ENCODE results near the gene ARHGAP33.
A peak's percentile ranks its signal among the peaks of the same experiment; 100 is the strongest.

Gene ARHGAP33

DNA sequence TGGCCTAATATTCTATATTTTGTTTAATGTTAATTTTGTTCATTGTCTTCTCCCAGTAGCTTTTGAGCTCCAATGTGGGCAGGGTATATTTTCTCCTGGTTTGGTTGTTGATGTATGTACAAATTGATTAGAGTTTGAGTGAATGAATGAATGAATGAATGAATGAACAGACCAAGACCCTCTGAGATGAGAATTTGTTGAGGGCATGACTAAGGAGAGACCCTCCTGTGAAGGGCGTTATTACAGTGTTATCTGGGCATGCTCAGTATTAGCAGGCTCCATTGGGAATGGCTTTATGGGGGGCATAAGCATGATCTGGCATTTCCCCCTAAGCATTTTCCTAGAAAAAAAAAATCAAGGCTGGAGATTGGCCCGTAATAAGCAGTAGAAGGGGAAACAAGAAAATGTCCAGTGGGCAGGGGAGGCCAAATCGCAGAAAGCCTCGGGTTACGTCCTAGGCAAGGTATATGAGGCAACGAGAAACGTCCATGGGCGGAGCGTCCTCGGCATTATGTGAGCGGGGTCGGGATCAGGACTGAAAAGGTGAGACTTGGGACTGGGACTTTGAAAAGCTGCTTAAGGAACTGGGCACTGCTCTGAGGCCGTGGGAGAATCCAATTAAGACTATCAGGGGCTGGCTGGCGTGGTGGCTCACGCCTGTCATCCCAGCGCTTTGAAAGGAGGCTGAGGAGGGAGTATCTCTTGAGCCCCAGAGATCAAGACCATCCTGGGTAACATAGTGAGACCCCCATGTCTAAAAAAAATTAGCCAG lies 904 bp upstream of the ARHGAP33 start:
- H3K4me1 ChIP-seq (ENCODE audit: insufficient read depth, low read length) = peaks cover 17% of the 10 kb centered on the region
- H3K27ac ChIP-seq (ENCODE audit: low read depth, low read length) = no peak overlapping the region
- H3K9me3 ChIP-seq (ENCODE audit: insufficient read depth, low read depth, low read length) = no peaks in the 10 kb centered on the region
- WGBS = 58% methylated on average over 16 of the region's 16 CpGs
- H3K4me3 ChIP-seq (ENCODE audit: low read length) = peak overlapping the region; percentile 71
- peaks cover 23% of the 10 kb centered on the region for H3K27me3 ChIP-seq (ENCODE audit: insufficient read depth, low read length)
- no peaks in the 10 kb centered on the region for H3K36me3 ChIP-seq (ENCODE audit: insufficient read depth, low read length)
- no peak overlapping the region for H3K9ac ChIP-seq (ENCODE audit: low read depth, low read length)

DNA sequence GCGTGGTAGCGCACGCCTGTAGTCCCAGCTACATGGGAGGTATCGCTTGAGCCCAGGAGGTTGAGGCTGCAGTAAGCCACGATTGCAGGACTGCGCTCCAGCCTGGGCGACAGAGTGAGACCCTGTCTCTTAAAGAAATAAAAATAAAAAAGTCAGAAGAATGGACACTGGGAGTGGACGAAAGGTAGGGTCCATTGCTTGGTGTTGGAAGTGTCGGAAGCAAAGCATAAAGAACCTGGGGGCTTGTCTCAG lies 392 bp upstream of the ARHGAP33 start:
- H3K9me3 ChIP-seq (ENCODE audit: insufficient read depth, low read depth, low read length) = no peaks in the 10 kb centered on the region
- 35% methylated on average over 9 of the region's 9 CpGs for WGBS
- H3K9ac ChIP-seq (ENCODE audit: low read depth, low read length) = no peak overlapping the region
- H3K27ac ChIP-seq (ENCODE audit: low read depth, low read length) = no peak overlapping the region
- H3K36me3 ChIP-seq (ENCODE audit: insufficient read depth, low read length) = no peaks in the 10 kb centered on the region
- peaks cover 23% of the 10 kb centered on the region for H3K27me3 ChIP-seq (ENCODE audit: insufficient read depth, low read length)
- H3K4me3 ChIP-seq (ENCODE audit: low read length) = peak overlapping the region; percentile 71
- H3K4me1 ChIP-seq (ENCODE audit: insufficient read depth, low read length) = peaks cover 17% of the 10 kb centered on the region

DNA sequence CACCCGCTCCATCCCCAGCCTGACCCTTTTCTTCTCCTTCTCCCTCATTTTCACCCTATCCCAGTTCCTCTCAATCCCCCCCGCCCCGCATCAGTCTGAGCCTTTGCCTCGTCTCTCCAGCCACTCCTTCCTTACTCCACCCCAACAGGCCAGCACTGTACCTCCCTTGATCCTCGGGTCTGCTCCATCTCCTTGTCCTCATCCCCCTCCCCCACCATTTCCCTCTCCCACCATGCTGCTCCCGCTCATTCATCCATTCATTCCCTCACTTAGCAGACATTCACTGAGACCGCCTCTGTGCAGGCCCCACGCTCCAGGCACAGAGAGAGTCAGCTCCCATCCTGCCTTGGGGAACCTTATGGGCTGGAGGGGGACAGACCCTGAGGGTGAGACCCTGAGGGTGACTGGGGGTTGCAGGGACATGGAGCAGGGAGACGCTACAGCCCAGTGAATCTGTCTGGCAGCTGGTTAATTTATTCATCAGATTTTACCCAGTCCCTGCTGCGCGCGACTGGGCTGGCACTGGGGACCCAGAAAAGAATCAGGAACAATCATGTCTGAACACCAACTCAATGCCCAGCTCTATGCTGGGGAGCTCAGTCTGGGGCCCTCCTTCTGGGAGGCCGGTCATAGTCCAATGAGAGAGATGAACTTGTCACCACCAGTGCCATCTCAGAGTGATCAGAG lies 881 bp downstream of the ARHGAP33 start:
- Histone ChIP-seq H3K4me3 (ENCODE audit: low read length) (peak overlapping the region; percentile 71), H3K4me1 (ENCODE audit: insufficient read depth, low read length) (peaks cover 17% of the 10 kb centered on the region), H3K9me3 (ENCODE audit: insufficient read depth, low read depth, low read length) (no peaks in the 10 kb centered on the region), H3K27ac (ENCODE audit: low read depth, low read length) (no peak overlapping the region), H3K27me3 (ENCODE audit: insufficient read depth, low read length) (peaks cover 23% of the 10 kb centered on the region), H3K36me3 (ENCODE audit: insufficient read depth, low read length) (no peaks in the 10 kb centered on the region), H3K9ac (ENCODE audit: low read depth, low read length) (no peak overlapping the region)
- WGBS = 46% methylated on average over 13 of the region's 13 CpGs

DNA sequence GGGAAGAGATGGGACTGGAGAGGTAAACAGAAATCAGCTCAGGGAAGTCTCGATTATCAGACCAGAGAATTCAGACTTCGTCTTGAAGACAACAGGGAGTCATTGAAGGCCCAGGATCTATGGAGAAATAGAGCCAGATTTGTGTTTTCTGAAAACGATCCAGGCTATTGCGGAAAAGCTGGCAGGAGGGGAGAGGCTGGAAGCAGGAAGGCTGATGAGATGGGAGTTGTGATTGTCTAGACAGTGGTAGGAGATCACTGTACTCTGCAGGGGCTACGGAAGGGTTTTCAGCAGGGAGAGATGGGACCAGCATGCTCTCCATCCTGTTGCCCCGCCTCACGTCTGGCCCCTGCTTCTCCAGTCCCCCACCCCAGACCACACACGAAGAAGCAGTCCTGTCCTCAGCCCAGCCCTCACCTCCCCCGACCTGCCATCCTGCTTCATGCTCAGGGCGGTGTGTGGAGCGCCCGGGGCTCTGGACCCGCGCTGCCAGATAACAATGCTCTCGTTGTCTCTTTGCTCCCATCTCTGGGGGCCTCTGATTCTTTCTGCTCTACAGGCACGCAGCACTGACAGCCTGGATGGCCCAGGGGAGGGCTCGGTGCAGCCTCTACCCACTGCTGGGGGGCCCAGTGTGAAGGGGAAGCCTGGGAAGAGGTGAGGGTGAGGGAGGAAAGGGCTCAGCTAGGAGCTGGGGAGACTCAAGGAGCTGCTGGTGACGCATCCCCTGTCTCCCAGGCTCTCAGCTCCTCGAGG lies 1.9 kb downstream of the ARHGAP33 start:
- Histone ChIP-seq H3K4me1 (ENCODE audit: insufficient read depth, low read length) (peaks cover 17% of the 10 kb centered on the region), H3K9me3 (ENCODE audit: insufficient read depth, low read depth, low read length) (no peaks in the 10 kb centered on the region), H3K9ac (ENCODE audit: low read depth, low read length) (no peak overlapping the region), H3K27ac (ENCODE audit: low read depth, low read length) (no peak overlapping the region), H3K4me3 (ENCODE audit: low read length) (no peak overlapping the region), H3K36me3 (ENCODE audit: insufficient read depth, low read length) (no peaks in the 10 kb centered on the region), H3K27me3 (ENCODE audit: insufficient read depth, low read length) (peaks cover 23% of the 10 kb centered on the region)
- WGBS = 29% methylated on average over 19 of the region's 19 CpGs

DNA sequence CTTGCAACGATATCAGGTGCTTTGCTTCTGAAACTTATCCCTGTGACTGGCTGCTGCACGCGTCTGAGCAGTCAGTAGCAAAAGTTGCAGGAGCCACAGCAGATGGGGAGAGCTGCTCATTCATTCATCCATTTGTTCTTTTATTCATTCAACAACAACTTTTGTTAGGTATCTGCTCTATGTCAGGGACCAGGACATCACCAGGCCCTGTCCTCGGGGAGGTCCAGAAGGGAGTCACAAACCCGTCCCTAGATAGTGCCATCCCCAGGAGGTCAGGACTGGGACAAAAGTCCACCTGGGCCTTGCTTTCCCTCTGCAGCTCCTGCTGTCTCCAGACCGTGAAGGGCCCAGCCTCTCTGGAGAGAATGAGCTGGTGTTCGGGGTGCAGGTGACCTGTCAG lies 2.6 kb downstream of the ARHGAP33 start:
- H3K4me3 ChIP-seq (ENCODE audit: low read length) = no peak overlapping the region

DNA sequence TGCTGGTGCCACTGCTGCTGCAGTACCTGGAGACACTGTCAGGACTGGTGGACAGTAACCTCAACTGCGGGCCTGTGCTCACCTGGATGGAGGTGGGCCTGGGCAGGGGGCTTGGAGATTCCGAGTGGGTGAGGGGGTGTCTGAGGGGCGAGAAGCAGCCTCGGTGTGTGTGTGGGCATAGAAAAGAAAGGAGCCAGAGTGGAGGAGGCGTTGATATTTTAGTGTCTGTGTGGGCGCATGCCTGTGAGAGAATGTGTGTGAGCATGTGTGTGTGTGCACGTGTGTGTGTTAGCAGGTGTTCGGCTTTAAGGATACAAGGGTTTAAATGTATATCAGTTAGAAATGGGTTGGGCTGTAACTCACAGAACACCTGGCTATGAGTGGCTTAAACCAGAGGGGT lies 3.7 kb downstream of the ARHGAP33 start:
- H3K9ac ChIP-seq (ENCODE audit: low read depth, low read length) = no peak overlapping the region
- peaks cover 17% of the 10 kb centered on the region for H3K4me1 ChIP-seq (ENCODE audit: insufficient read depth, low read length)
- no peaks in the 10 kb centered on the region for H3K36me3 ChIP-seq (ENCODE audit: insufficient read depth, low read length)
- no peaks in the 10 kb centered on the region for H3K9me3 ChIP-seq (ENCODE audit: insufficient read depth, low read depth, low read length)
- H3K27me3 ChIP-seq (ENCODE audit: insufficient read depth, low read length) = peaks cover 16% of the 10 kb centered on the region
- no peak overlapping the region for H3K4me3 ChIP-seq (ENCODE audit: low read length)
- WGBS = 94% methylated on average over 8 of the region's 8 CpGs
- H3K27ac ChIP-seq (ENCODE audit: low read depth, low read length) = no peak overlapping the region

More for the DNA sequence above, 2.6 kb downstream of the ARHGAP33 start:
- Histone ChIP-seq H3K27ac (ENCODE audit: low read depth, low read length) (no peak overlapping the region), H3K4me1 (ENCODE audit: insufficient read depth, low read length) (peaks cover 17% of the 10 kb centered on the region), H3K36me3 (ENCODE audit: insufficient read depth, low read length) (no peaks in the 10 kb centered on the region), H3K27me3 (ENCODE audit: insufficient read depth, low read length) (peaks cover 20% of the 10 kb centered on the region), H3K9ac (ENCODE audit: low read depth, low read length) (no peak overlapping the region), H3K9me3 (ENCODE audit: insufficient read depth, low read depth, low read length) (no peaks in the 10 kb centered on the region)
- WGBS = 89% methylated on average over 7 of the region's 7 CpGs

DNA sequence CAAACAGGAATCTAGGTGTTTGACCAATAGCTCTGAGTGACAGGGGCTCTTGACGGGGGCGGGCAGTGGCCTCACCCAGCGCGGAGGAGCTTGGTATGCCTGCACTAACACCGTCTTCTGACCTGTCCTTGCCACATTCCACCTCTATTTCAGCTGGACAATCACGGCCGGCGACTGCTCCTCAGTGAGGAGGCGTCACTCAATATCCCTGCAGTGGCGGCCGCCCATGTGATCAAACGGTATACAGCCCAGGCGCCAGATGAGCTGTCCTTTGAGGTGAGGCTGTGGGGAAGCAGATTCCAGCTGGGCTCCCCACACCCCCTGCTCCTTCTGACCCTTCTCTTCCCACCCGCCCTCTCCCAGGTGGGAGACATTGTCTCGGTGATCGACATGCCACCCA lies 4.7 kb downstream of the ARHGAP33 start:
- peaks cover 17% of the 10 kb centered on the region for H3K4me1 ChIP-seq (ENCODE audit: insufficient read depth, low read length)
- WGBS = 91% methylated on average over 16 of the region's 16 CpGs
- no peak overlapping the region for H3K27ac ChIP-seq (ENCODE audit: low read depth, low read length)
- no peak overlapping the region for H3K4me3 ChIP-seq (ENCODE audit: low read length)
- no peaks in the 10 kb centered on the region for H3K9me3 ChIP-seq (ENCODE audit: insufficient read depth, low read depth, low read length)
- peaks cover 16% of the 10 kb centered on the region for H3K27me3 ChIP-seq (ENCODE audit: insufficient read depth, low read length)
- H3K9ac ChIP-seq (ENCODE audit: low read depth, low read length) = no peak overlapping the region
- H3K36me3 ChIP-seq (ENCODE audit: insufficient read depth, low read length) = no peaks in the 10 kb centered on the region

DNA sequence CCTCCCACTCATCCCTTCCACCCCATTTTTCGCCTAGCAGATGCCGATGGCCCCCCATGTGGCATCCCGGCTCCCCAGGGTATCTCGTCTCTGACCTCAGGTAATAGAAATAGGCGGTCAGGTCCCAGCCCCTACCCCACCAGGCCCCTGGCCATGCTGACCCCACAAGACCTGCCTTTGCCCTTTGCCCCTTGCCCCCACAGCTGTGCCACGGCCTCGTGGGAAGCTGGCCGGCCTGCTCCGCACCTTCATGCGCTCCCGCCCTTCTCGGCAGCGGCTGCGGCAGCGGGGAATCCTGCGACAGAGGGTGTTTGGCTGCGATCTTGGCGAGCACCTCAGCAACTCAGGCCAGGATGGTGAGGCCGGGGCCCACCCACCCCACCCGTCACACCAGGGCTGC lies 5.4 kb downstream of the ARHGAP33 start:
- H3K27ac ChIP-seq (ENCODE audit: low read depth, low read length) = no peak overlapping the region
- WGBS = 96% methylated on average over 20 of the region's 20 CpGs
- H3K4me1 ChIP-seq (ENCODE audit: insufficient read depth, low read length) = peaks cover 17% of the 10 kb centered on the region
- no peaks in the 10 kb centered on the region for H3K36me3 ChIP-seq (ENCODE audit: insufficient read depth, low read length)
- peaks cover 16% of the 10 kb centered on the region for H3K27me3 ChIP-seq (ENCODE audit: insufficient read depth, low read length)
- no peak overlapping the region for H3K9ac ChIP-seq (ENCODE audit: low read depth, low read length)
- H3K9me3 ChIP-seq (ENCODE audit: insufficient read depth, low read depth, low read length) = no peaks in the 10 kb centered on the region
- H3K4me3 ChIP-seq (ENCODE audit: low read length) = no peak overlapping the region

DNA sequence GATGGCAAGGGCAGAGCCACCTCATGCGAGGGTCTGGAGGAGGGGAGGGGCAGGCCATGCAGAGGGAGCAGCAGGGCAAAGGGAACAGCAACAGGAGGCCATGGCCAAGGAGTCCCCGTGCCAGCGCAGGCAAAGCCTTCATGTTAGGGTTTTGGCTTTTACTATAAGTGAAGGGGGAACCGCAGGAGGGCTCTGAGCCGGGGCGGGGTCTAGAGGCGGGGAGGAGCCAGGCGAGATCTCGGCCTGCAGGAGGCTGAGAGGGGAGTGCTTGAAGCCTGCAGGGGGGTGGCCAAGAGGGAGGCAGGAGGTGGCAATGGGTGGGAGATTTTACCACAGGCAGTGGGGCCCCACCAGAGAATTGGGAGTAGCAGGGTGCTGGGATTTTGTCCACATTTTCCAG lies 6.3 kb downstream of the ARHGAP33 start:
- Histone ChIP-seq H3K4me3 (ENCODE audit: low read length) (no peak overlapping the region), H3K36me3 (ENCODE audit: insufficient read depth, low read length) (no peaks in the 10 kb centered on the region), H3K27me3 (ENCODE audit: insufficient read depth, low read length) (peaks cover 11% of the 10 kb centered on the region), H3K9me3 (ENCODE audit: insufficient read depth, low read depth, low read length) (no peaks in the 10 kb centered on the region), H3K4me1 (ENCODE audit: insufficient read depth, low read length) (peaks cover 12% of the 10 kb centered on the region), H3K9ac (ENCODE audit: low read depth, low read length) (no peak overlapping the region), H3K27ac (ENCODE audit: low read depth, low read length) (no peak overlapping the region)
- WGBS = 27% methylated on average over 9 of the region's 9 CpGs

DNA sequence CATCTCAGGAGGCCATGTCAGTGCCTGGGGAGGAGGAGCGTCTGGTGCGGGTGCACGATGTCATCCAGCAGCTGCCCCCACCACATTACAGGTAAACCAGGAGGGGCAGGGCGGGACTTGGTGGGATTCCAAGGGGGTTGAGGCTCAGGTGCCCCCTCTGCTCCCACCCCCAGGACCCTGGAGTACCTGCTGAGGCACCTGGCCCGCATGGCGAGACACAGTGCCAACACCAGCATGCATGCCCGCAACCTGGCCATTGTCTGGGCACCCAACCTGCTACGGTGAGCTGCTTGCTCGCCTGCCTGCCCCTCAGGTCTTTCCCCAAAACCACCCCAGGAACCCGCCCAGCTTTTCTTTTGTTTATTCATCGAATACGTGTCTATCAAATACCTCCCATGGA lies 7.2 kb downstream of the ARHGAP33 start:
- Histone ChIP-seq H3K9ac (ENCODE audit: low read depth, low read length) (no peak overlapping the region), H3K9me3 (ENCODE audit: insufficient read depth, low read depth, low read length) (no peaks in the 10 kb centered on the region), H3K4me3 (ENCODE audit: low read length) (no peak overlapping the region), H3K36me3 (ENCODE audit: insufficient read depth, low read length) (no peaks in the 10 kb centered on the region), H3K4me1 (ENCODE audit: insufficient read depth, low read length) (peaks cover 4% of the 10 kb centered on the region; the same call in 1 of the 2 replicates), H3K27ac (ENCODE audit: low read depth, low read length) (no peak overlapping the region), H3K27me3 (ENCODE audit: insufficient read depth, low read length) (peaks cover 5% of the 10 kb centered on the region; the same call in 1 of the 2 replicates)
- WGBS = 94% methylated on average over 12 of the region's 12 CpGs
